Lower leg skin (tissue), 4 donors: ENCODE data around the gene HBEGF. TPM values are rescaled to one million over a fixed set of nuclear protein-coding genes. Genes with fewer than 3 reads are reported as not detected.

Experiments used
- DNase-seq, 2 donors: peaks; one replicate each; pipeline ENCODE4 v3.0.0-alpha.2; 2019; ENCODE audit warnings: low spot score in 2 of 2
- H3K4me3 ChIP-seq: fragments of 200-600 bp; sonication (generic); 2 replicates; pipeline ENCODE4 v1.5.1; 2017; ENCODE audit warnings: mild to moderate bottlenecking, low read depth; ENCODE audit not compliant: poor library complexity, severe bottlenecking
- POLR2A ChIP-seq, 2 donors: fragments of 450-650 bp; IDR thresholded peaks; one replicate each; pipeline ENCODE4 v1.6.1; 2016 to 2017; ENCODE audit warnings: antibody characterized with exemption in 2 of 2, mild to moderate bottlenecking in 1 of 2, moderate library complexity in 1 of 2
- WGBS, 2 donors: methylation state at CpG; one replicate each; pipeline ENCODE4 v1.1.5; 2018; 5-methylcytosine and 5-hydroxymethylcytosine counted together
- intact Hi-C: fragments of 100-400 bp; cut with DNase I; formaldehyde crosslinking; loops from one replicate; pipeline ENCODE4 v1.15.0; 2023; ENCODE audit warnings: low total_unique reads
- total RNA-seq, 4 donors: library from RNA; depleted of rRNA; stranded (reverse); fragments of >200 nt; gene quantifications; one replicate each; pipeline ENCODE4 v1.1.0, GENCODE V29; 2016
- TF ChIP-seq, protein P1 (sequence below), 3 donors: fragments of 450-650 bp; IDR thresholded peaks; one replicate each; pipeline ENCODE4 v1.5.1; 2016; ENCODE audit warnings: antibody characterized with exemption in 3 of 3, mild to moderate bottlenecking in 3 of 3, moderate library complexity in 2 of 3

The HBEGF gene
- total RNA-seq, 4 donors from 2014 or later = 16.6 to 24.3 (median 18.4) TPM

DNA sequence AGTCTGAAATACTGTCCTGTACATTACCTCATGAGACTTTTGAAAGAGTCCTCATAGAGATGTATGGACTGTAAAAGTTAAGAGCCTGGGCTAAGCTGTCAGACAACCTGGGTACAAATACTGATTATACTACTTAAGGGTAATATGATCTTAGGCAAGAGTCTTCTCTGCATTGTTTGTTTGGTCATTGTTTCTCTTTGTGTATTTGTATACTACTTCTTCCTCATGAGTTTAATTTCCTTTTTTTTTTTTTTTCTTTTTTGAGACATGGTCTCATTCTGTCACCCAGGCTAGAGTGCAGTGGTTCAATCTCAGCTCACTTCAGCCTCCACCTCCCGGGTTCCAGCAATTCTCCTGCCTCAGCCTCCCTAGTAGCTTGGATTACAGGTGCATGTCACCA is 40.9 kb downstream of the HBEGF start:
- H3K4me3 ChIP-seq = no peak overlapping the region
- TF ChIP-seq, protein P1, sequence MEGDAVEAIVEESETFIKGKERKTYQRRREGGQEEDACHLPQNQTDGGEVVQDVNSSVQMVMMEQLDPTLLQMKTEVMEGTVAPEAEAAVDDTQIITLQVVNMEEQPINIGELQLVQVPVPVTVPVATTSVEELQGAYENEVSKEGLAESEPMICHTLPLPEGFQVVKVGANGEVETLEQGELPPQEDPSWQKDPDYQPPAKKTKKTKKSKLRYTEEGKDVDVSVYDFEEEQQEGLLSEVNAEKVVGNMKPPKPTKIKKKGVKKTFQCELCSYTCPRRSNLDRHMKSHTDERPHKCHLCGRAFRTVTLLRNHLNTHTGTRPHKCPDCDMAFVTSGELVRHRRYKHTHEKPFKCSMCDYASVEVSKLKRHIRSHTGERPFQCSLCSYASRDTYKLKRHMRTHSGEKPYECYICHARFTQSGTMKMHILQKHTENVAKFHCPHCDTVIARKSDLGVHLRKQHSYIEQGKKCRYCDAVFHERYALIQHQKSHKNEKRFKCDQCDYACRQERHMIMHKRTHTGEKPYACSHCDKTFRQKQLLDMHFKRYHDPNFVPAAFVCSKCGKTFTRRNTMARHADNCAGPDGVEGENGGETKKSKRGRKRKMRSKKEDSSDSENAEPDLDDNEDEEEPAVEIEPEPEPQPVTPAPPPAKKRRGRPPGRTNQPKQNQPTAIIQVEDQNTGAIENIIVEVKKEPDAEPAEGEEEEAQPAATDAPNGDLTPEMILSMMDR (IDR thresholded peaks at IDR 0.05) = no peak
- TF ChIP-seq POLR2A (IDR thresholded peaks at IDR 0.05) = no peak
- WGBS, 2 donors = 95 to 100% methylated on average over 1 of the region's 1 CpG
- intact Hi-C loops = no loop called here
- DNase-seq = no peak

DNA sequence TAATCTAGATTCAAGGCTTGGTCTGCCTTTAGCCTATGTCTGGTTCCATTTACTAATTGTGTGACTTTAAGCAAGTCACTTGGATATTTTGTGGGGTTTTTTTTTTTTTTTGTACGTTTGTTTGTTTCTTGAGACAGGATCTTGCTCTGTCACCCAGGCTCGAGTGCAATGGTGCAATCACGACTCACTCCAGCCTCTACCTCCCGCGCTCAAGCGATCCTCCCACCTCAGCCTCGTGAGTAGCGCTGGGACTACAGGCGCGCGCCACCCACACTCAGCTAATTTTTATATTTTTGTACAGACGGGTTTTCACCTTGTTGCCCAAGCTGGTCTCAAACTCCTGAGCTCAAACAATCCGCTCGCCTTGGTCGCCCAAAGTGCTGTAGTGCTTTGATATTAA is 42.4 kb downstream of the HBEGF start:
- TF ChIP-seq, protein P1 (IDR thresholded peaks at IDR 0.05) = no peak
- TF ChIP-seq POLR2A (IDR thresholded peaks at IDR 0.05) = no peak

DNA sequence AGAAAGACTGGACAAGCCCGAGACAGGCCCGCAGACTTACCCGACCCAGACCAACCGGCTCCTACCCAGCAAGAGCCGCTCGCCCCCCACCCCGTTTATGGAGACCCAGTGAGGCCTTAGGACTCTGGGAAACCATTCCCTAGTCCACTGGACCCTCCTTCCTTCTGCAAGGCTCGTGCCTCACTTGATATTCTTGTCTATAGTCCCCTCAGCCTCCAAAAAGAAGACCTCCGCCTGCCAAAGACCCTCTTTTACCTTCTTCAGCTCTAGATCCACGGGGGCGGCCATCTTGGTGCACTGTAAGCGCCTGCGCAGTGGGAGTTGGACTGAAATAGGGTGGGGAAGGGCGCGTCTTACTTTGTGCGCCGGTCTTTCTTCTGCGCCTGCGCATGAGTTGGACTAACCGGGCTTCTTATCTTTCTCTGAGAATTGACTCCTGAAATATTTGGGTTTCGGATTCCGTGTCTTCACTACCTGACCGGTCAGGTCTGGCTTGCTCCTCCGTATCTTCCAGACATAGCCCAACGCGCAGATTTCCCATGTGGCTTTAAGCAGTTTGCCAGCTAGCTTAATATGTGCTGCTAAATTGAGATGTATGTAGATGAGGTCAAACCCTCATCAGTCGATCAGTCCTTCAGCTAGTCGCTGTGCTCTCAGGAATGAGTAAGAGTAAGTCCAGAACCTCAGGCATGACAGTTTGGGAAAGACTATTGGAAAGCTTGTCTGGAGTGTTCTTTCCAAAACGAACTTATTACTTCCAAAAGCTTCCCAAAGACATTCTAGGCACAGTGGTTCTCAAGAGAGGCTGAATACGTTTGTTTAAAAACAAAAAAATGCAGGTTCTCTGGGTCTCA is 43.4 kb downstream of the HBEGF start, which contains the start of gene PFDN1:
TSS of gene PFDN1 (minus strand) at position 316 of the 854 bp plus-strand sequence. CDS start at position 288, 28 bp downstream.
- TF ChIP-seq, protein P1 (IDR thresholded peaks at IDR 0.05) = no peak
- TF ChIP-seq POLR2A (IDR thresholded peaks at IDR 0.05) = no peak
- H3K4me3 ChIP-seq = peak within 1 kb of the TSS; percentile 65
- peak; percentile 91 to 98 for DNase-seq
- WGBS, 2 donors = 1% methylated on average over 30 of the region's 30 CpGs
- intact Hi-C loops = no loop called here

More for the DNA sequence above, 42.4 kb downstream of the HBEGF start:
- DNase-seq = no peak
- WGBS, 2 donors = 90 to 93% methylated on average over 15 of the region's 15 CpGs
- no peak overlapping the region for H3K4me3 ChIP-seq
- intact Hi-C loops = no loop called here

DNA sequence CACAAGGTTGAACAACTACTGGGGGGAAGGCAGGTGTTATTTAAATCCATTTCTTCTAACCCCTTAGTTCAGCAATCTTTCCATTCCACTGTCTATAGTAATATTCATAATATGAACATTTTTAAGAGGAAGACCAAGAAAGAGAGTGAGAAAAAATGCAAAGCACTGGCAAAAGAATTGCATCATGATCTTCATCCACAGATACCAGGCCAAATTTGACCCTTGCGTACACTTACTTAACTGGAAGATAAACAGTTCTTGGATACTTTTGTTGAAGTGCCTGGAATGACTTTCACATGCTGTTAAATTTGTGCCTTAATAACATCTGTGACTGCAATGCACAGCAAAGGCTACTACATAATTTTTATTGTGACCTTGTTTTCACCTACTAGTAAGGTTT is 45.3 kb downstream of the HBEGF start:
- TF ChIP-seq POLR2A (IDR thresholded peaks at IDR 0.05) = no peak
- TF ChIP-seq, protein P1 (IDR thresholded peaks at IDR 0.05) = no peak
- intact Hi-C loops = no loop called here
- DNase-seq = no peak
- H3K4me3 ChIP-seq = no peak overlapping the region
- WGBS, 2 donors = 95 to 97% methylated on average over 1 of the region's 1 CpG

GRCh38 chr5:140299056-140299455 is 47.3 kb downstream of the HBEGF start:
- intact Hi-C loops = no loop called here
- 95 to 97% methylated on average over 5 of the region's 5 CpGs for WGBS, 2 donors
- TF ChIP-seq, protein P1 (IDR thresholded peaks at IDR 0.05) = no peak
- TF ChIP-seq POLR2A (IDR thresholded peaks at IDR 0.05) = no peak

More at GRCh38 chr5:140299056-140299455, 47.3 kb downstream of the HBEGF start:
- DNase-seq = no peak
- no peak overlapping the region for H3K4me3 ChIP-seq
